A549 (cell line): ENCODE results near the gene TBC1D14.

ENCODE experiments used
- KDM1A ChIP-seq: fragments of 200-600 bp; sonication (generic); IDR thresholded peaks from 2 replicates; pipeline ENCODE4 v1.6.1; 2016; ENCODE audit warnings: low read depth, mild to moderate bottlenecking
- POLR2A ChIP-seq: IDR thresholded peaks from 2 replicates; pipeline ENCODE4 v1.6.1; 2012; ENCODE audit warnings: mild to moderate bottlenecking, low read length
- POLR2AphosphoS2 ChIP-seq: conservative IDR thresholded peaks from 2 replicates; pipeline ENCODE4 v1.6.1; 2012; ENCODE audit warnings: low read length, improper control_type of control experiment, inconsistent platforms
- TF ChIP-seq, protein P1 (sequence below): fragments of >200 bp; sonication (Bioruptor Twin); formaldehyde crosslinking; IDR thresholded peaks from 3 replicates; pipeline ENCODE4 v1.5.1; 2016
- TF ChIP-seq, protein P2 (sequence below): fragments of 450-650 bp; IDR thresholded peaks from 2 replicates; pipeline ENCODE4 v1.6.1; 2014; ENCODE audit warnings: antibody characterized with exemption
- TF ChIP-seq, protein P3 (sequence below): fragments of 150-350 bp; IDR thresholded peaks from 2 replicates; pipeline ENCODE4 v1.6.1; 2014; ENCODE audit warnings: low read depth, mild to moderate bottlenecking, low read length

DNA sequence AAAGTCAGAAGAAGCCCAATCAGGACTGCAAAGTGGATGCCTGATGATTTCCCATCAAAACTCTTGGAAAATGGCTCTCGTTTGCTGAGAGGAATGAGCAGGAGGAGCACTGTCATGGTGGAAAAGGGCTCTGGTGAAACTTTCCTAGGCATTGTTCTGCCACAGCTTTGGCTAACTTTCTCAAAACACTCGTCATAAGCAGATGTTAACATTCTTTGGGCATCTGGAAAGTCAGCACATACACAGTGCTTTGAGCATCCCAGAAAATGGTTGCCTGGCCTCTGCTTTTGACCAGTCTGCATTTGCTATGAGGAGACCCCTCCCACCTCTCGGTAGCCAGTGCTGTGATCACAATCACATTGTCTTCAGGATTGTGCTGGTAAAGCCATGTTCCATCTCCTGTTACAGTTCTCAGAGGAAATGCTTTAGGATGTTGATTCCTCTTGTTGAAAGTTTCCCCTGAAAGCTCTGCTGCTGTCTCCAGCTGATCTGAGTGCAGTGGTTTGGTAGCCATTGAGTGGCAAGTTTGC lies 25.2 kb upstream of the TBC1D14 start:
- TF ChIP-seq, protein P1, sequence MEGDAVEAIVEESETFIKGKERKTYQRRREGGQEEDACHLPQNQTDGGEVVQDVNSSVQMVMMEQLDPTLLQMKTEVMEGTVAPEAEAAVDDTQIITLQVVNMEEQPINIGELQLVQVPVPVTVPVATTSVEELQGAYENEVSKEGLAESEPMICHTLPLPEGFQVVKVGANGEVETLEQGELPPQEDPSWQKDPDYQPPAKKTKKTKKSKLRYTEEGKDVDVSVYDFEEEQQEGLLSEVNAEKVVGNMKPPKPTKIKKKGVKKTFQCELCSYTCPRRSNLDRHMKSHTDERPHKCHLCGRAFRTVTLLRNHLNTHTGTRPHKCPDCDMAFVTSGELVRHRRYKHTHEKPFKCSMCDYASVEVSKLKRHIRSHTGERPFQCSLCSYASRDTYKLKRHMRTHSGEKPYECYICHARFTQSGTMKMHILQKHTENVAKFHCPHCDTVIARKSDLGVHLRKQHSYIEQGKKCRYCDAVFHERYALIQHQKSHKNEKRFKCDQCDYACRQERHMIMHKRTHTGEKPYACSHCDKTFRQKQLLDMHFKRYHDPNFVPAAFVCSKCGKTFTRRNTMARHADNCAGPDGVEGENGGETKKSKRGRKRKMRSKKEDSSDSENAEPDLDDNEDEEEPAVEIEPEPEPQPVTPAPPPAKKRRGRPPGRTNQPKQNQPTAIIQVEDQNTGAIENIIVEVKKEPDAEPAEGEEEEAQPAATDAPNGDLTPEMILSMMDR: no peak
- no peak for TF ChIP-seq KDM1A
- TF ChIP-seq, protein P2, sequence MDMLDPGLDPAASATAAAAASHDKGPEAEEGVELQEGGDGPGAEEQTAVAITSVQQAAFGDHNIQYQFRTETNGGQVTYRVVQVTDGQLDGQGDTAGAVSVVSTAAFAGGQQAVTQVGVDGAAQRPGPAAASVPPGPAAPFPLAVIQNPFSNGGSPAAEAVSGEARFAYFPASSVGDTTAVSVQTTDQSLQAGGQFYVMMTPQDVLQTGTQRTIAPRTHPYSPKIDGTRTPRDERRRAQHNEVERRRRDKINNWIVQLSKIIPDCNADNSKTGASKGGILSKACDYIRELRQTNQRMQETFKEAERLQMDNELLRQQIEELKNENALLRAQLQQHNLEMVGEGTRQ: no peak
- no peak for TF ChIP-seq POLR2AphosphoS2
- no peak for TF ChIP-seq POLR2A
- TF ChIP-seq, protein P3, sequence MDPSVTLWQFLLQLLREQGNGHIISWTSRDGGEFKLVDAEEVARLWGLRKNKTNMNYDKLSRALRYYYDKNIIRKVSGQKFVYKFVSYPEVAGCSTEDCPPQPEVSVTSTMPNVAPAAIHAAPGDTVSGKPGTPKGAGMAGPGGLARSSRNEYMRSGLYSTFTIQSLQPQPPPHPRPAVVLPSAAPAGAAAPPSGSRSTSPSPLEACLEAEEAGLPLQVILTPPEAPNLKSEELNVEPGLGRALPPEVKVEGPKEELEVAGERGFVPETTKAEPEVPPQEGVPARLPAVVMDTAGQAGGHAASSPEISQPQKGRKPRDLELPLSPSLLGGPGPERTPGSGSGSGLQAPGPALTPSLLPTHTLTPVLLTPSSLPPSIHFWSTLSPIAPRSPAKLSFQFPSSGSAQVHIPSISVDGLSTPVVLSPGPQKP: no peak
